Measurements from ENCODE around the gene SMIM9. TPM values are rescaled to one million over a fixed set of nuclear protein-coding genes. Genes with fewer than 3 reads are reported as not detected.
"Not testable (repeated sequence)": the region's sequence is repeated elsewhere in the genome, so short reads cannot be mapped to it uniquely, and the experiment has no call there.

Gene SMIM9
- total RNA-seq, 1 donor from 2014 or later = not detected

DNA sequence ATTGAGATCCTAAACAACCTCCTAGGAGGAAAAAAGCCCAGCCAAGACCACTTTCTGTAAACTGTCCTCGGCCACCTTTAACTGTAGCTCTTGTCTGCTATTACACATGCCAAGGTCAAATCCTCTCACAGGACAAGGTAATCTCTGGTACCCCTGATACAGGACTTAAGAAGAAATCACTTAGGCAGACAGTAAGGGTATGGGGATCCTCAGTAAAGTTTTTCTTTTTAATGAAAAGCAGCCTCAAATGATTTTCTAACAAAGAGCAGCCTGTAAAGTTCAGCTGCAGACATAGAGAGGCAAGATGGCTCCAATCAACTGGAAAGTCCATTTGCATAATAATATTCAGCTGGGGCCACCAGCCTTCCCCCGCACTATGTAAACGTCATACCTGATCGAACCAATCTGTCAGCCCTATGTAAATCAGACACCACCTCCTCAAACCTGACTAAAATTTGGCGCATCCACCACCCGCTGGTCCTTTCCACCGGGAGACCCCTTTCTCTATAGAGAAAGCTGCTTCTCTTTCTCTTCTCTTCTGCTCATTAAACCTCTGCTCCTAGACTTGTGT lies 14.6 kb downstream of the SMIM9 start:
- no peaks in the 10 kb centered on the region for H3K4me1 ChIP-seq
- TF ChIP-seq, protein P1, sequence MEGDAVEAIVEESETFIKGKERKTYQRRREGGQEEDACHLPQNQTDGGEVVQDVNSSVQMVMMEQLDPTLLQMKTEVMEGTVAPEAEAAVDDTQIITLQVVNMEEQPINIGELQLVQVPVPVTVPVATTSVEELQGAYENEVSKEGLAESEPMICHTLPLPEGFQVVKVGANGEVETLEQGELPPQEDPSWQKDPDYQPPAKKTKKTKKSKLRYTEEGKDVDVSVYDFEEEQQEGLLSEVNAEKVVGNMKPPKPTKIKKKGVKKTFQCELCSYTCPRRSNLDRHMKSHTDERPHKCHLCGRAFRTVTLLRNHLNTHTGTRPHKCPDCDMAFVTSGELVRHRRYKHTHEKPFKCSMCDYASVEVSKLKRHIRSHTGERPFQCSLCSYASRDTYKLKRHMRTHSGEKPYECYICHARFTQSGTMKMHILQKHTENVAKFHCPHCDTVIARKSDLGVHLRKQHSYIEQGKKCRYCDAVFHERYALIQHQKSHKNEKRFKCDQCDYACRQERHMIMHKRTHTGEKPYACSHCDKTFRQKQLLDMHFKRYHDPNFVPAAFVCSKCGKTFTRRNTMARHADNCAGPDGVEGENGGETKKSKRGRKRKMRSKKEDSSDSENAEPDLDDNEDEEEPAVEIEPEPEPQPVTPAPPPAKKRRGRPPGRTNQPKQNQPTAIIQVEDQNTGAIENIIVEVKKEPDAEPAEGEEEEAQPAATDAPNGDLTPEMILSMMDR (IDR thresholded peaks at IDR 0.05; ENCODE audit: borderline replicate concordance) = no peak
- no peak overlapping the region for H3K4me3 ChIP-seq
- no peaks in the 10 kb centered on the region for H3K27me3 ChIP-seq (ENCODE audit: low read depth)
- no peaks in the 10 kb centered on the region for H3K9me3 ChIP-seq (replicated peaks)
- intact Hi-C loops (cut with micrococcal nuclease) = no loop called here
- H3K36me3 ChIP-seq = no peaks in the 10 kb centered on the region
- H3K27ac ChIP-seq (replicated peaks) = no peak overlapping the region
- no peak for DNase-seq

DNA sequence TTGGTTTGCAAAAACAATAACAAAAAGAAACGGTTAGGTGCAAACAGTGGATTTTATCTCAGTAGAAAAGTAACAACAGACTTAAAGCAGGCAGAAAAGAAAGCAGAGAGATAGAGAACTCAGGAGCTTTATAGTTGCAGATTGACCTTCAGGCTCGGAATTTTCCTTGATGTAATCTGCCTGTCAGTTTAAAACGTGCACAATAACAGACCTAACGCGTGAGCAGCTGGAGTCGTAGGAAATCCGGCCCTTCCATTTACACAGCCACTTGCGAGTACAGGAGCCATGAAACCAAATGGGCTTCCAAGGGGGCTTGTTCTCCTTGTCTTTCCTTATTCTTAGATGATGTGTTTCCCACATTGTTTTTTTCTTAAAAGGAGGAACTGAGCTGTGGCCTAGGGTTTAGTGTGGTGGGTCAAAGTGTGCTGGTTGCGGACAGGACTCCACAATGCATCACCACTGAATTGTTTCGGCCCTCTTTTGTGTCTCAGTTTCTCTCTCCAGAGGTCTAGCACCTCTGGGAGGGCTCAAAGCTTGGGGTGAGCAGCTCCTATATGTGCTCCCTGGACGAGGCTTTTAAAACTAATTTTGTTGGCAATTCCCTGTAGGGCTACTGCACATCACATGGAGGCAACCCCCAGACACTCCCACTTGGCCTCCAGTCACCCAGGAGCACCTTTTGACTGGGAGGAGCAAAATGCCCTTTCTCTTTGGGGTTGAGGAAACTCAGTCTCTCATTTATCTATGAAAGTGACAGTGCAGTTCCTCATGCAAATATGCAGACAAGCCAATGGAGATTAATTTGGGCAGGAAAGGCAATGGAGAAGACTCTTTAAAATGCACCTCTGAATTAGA lies 15.3 kb downstream of the SMIM9 start:
- Histone ChIP-seq H3K4me1 (no peaks in the 10 kb centered on the region), H3K4me3 (no peak overlapping the region), H3K27me3 (ENCODE audit: low read depth) (no peaks in the 10 kb centered on the region), H3K9me3 (replicated peaks) (no peaks in the 10 kb centered on the region), H3K36me3 (no peaks in the 10 kb centered on the region), H3K27ac (replicated peaks) (no peak overlapping the region)
- TF ChIP-seq, protein P1 (IDR thresholded peaks at IDR 0.05; ENCODE audit: borderline replicate concordance) = no peak
- intact Hi-C loops (cut with micrococcal nuclease) = no loop called here
- DNase-seq = no peak

DNA sequence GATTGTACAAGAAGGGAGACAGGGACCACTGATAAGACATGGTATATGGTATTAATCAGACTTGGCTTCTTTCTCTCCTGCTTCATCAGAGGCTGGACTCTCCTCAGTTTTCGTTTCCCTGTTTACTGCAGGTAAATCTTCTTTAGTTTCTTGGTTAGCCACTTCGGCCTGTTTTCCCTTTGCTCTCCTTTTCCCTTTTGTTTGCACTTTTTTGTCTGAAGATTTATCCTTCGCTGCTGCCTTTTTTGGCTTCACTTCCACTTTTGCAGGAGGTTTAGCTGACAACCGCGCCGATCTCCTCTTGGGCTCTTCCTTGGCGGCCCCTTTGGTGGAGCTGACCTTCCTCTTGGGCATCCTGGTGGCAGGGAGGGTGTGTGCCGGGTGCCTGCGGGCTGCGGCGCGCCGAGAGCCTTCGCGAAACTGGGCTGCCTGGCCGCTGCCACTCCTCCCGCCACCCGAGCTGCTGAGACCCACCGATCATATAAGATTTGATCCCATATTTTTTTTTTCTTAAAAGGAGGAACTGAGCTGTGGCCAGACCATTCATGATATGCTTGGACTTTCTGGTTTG lies 17.3 kb downstream of the SMIM9 start:
- H3K27ac ChIP-seq (replicated peaks); H3K36me3 ChIP-seq; H3K4me1 ChIP-seq; DNase-seq; H3K9me3 ChIP-seq (replicated peaks); H3K27me3 ChIP-seq (ENCODE audit: low read depth); H3K4me3 ChIP-seq; intact Hi-C loops (cut with micrococcal nuclease): not testable (repeated sequence)

DNA sequence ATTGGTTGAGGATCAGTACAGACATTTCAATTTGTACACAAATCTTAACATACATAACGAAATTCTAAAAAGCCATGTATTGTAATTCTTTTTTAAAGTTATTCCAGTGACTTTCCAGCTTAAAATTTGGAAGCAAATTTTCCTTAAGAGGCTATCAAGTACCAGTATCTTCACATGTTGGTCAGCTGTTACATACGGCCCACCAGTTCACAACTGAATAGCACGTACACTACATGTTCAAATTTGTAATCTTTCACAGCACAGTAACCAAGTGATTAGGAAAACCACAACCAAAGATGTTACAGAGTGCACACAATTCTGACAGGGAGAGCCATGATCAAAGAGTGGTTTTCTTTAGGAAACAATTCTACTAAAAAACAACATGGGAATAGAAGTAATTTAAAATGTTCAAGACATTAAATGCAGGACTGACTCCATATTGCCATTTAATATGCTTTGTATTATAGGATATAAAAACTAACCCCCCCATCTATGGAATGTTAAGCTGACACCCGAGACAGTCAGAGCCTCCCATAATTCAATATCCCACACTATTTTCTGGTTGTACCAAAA lies 18.1 kb downstream of the SMIM9 start:
- intact Hi-C loops (cut with micrococcal nuclease); H3K27me3 ChIP-seq (ENCODE audit: low read depth); H3K27ac ChIP-seq (replicated peaks); H3K36me3 ChIP-seq; H3K4me3 ChIP-seq; H3K4me1 ChIP-seq; H3K9me3 ChIP-seq (replicated peaks); DNase-seq: not testable (repeated sequence)

DNA sequence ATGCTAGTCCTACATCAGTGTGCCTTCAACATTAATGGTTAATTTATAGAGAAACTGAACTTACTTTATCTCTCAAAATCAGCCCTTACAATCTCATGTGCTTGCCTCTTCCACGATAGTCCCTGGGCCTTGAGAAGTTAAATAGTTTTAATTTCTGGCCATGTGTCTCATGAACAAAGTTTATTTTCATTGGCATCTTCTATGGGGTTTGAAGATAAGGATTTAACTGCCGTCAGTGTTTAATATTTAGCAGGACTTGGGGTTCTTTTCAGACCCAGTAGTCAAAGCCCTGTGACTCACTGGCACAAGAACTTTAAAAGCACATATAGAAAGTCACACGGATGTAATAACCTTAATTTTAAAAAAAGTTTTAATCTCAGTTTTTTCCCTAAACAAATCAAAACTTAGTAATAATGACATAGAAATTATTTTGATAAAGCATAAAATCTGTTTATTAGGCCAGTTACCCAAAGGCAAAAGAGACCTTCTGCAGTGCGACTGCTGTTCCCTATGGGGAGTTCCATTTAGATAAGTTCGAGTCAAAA lies 19.1 kb downstream of the SMIM9 start:
- TF ChIP-seq, protein P1 (IDR thresholded peaks at IDR 0.05; ENCODE audit: borderline replicate concordance) = no peak
- Histone ChIP-seq H3K4me3 (no peak overlapping the region), H3K27me3 (ENCODE audit: low read depth) (no peaks in the 10 kb centered on the region), H3K9me3 (replicated peaks) (no peaks in the 10 kb centered on the region), H3K36me3 (no peaks in the 10 kb centered on the region), H3K4me1 (no peaks in the 10 kb centered on the region), H3K27ac (replicated peaks) (no peak overlapping the region)
- no peak for DNase-seq
- intact Hi-C loops (cut with micrococcal nuclease) = no loop called here

DNA sequence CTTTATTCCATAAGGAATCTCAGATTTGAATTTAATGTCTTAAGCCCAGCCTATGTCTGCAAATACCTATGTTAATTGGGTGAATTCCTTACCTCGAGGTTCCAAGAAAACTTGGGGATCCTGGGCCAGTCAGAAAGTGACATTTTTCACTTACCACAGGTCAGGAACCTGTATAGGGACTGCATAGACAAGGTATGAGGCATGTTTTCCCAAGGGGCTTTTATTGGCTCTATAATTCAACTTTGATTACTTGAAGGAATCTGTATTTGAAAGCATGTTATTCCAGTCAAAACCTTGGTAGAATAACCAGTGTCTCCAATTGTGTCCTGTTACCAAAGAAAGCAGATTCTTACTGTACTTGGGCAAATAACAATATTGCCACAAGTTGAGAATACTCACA lies 20.7 kb downstream of the SMIM9 start:
- Histone ChIP-seq H3K4me3 (no peak overlapping the region), H3K36me3 (no peaks in the 10 kb centered on the region), H3K4me1 (no peaks in the 10 kb centered on the region), H3K27me3 (ENCODE audit: low read depth) (no peaks in the 10 kb centered on the region), H3K9me3 (replicated peaks) (no peaks in the 10 kb centered on the region), H3K27ac (replicated peaks) (no peak overlapping the region)
- TF ChIP-seq, protein P1 (IDR thresholded peaks at IDR 0.05; ENCODE audit: borderline replicate concordance) = no peak
- no peak for DNase-seq
- intact Hi-C loops (cut with micrococcal nuclease) = no loop called here
